Activated CD4-positive, alpha-beta T cell treated with anti-CD3 and anti-CD28 coated beads for 24 hours (primary cell): ENCODE results near the gene A4GALT.
"Not testable (repeated sequence)": the region's sequence is repeated elsewhere in the genome, so short reads cannot be mapped to it uniquely, and the experiment has no call there.

Source experiments
- DNase-seq, 2 donors: peaks; one replicate each; pipeline ENCODE4 v3.0.0-alpha.2; 2020; ENCODE audit warnings: low read depth in 2 of 2

Gene A4GALT

GRCh38 chr22:42740320-42740719 lies 19.6 kb upstream of the A4GALT start:
- DNase-seq: not testable (repeated sequence)

DNA sequence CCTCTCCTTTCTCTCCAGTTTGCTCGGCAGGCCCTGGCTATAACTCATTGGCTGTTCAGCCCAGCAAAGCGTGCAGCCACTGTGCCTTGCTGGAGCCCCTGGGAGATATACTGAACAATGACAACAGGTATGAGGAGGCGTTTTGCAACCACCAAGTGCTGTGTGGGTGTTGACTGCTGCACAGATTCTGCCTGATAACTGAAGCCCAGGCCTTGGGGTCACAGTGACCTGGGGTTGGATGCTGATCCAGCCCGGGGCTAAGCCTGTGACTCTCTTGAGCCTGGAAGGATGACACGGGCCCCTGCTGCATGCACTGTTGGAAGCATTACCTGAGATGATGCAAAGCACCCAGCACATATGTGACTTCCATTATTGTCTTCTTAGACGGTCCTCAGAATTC lies 13.7 kb upstream of the A4GALT start:
- DNase-seq: no peak

- DNase-seq: not testable (repeated sequence)
Observed at GRCh38 chr22:42733394-42733793, 12.7 kb upstream of the A4GALT start.

DNA sequence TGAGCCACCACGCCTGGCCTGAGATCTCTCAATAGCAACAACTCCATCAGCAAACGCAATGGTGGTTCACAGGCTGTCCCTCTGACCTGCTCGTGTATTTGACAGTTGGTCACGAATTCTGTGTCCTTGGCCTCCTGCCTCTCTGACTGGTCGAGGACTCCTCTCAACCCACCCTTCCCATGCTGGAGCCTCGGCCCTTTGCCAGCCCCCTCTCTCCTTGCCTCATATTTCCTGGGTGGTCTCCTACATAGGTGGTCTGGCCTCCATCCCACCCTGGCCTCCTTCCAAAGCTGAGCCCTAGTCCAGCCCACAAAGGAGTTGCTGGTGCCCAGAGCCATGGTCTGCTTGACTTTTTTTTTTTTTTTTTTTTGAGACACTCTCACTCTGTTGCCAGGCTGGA lies 11.4 kb upstream of the A4GALT start:
- no peak for DNase-seq

GRCh38 chr22:42726811-42727210 lies 6.1 kb upstream of the A4GALT start:
- no peak for DNase-seq

- no peak for DNase-seq
Observed at GRCh38 chr22:42725606-42726355, 5.1 kb upstream of the A4GALT start.

DNA sequence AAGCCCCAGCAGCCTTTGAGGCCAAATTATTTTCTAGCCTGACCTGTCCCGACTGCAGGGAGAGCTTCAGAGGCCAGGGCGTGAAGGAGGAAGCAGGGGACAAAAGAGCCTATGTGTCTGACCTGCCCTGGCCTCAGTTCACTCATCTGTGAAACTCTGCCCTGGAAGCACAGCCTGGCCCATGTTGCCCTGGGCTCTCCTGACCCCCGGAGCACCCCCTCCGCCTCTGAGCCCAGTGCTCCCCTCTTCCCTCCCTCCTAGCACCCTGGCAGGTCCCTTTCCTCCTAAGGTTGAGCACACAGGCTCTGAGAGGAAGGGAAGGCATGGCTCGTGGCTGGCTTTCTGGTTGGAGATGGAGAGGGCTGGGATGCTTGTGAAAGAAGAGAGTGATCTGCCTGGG lies 3.4 kb upstream of the A4GALT start:
- DNase-seq: no peak

DNA sequence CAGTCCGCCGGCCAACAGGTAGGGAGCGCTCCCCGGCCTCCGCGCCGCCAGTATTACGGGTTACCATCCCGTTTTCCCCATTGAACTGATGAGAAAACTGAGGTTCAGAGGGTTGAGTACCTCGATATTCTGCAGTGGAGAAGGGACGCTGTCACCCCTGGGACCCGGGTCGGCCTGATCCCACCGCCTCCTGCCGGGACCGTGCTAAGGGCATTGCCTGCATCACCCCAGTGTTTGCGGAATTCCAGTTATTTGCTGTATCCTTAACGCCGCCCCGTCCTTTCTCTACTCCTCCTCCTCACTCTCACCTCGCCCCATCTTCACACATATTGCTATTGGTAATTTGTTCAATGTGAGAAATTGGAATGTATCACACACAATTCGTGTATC lies 370 bp upstream of the A4GALT start:
- DNase-seq: no peak

DNA sequence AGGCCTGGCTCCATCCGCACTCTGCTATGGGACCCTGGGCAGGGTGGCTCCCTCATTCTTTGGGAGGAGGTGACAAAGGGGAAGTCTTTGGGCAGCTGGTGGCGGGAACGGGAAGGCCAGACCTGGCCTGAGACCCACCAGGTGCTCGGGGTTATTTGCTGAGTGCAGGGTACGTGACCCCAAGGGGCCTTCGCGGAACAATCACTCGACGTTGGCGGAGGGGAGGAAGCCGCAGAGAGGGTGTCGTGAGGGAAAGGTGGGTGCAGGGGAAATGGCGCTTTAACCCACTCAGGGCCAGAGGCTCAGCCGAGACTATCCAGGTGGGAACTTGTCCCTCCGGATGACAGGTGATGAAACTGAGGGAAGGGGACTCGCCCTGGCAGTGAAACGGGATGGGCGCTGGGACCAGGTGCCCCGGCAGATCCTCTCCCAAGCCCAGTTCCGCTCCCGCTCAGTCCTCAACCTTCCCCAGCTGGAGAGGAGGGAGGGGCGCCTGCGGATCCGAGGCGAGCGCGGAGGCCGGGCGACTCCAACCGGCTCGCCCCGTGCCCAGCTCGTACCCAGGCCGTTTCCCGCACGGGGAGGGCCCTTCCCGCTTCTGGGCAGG lies 911 bp downstream of the A4GALT start:
- no peak for DNase-seq

DNA sequence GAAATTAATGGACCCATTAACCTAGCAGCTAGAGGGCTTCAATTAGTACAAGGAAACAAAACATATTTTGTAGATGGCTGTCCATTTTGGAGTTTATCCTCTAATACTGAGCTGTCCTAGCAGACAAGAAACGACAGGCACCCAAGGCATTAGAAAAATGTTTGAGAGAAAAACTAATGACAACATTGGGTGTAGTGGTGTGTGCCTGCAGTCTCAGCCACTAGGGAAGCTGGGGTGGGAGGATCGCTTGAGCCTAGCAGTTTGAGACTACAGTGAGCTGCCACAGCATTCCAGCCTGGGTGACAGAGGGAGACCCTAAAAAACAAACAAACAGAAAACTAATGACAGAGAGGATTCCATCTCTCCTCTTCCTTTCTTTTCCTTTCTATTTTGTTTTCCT lies 1.5 kb downstream of the A4GALT start:
- no peak for DNase-seq

DNA sequence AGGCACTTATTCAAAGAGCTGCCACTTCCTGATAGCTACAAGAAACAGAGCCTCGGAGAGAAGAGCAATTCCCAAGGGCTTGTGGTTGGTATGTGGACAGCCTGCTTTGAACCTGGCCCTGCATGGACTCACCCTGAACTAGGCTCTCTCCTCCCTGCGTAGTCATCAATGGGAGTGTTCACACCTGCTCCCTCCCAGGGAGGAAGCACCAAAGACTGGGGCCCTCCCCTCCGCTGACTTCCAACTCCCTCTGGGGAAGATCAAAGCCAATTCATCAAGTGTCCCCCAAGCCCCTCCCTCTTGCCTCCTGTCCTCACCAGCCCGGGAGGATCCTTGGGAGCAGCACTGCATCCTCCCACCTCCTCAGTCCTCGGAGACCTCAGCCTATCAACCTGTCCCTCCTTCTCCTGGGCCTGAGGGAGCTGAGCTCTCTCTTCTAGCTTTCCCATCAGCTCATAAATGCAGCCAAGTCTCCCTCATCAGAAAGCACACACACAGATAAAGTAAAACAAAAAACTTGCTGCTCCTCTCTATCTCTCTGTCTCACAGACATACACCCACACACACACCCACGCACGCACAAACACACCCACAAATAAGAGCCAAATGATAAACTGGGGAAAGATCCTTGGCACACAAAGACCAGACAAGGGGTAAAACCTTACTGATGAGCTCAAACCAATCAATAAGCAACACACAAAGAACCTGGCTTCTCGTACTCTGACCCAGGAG lies 3.3 kb downstream of the A4GALT start:
- no peak for DNase-seq

GRCh38 chr22:42716649-42717127 lies 4.0 kb downstream of the A4GALT start:
- DNase-seq: no peak

GRCh38 chr22:42716221-42716620 lies 4.4 kb downstream of the A4GALT start:
- DNase-seq: no peak

DNA sequence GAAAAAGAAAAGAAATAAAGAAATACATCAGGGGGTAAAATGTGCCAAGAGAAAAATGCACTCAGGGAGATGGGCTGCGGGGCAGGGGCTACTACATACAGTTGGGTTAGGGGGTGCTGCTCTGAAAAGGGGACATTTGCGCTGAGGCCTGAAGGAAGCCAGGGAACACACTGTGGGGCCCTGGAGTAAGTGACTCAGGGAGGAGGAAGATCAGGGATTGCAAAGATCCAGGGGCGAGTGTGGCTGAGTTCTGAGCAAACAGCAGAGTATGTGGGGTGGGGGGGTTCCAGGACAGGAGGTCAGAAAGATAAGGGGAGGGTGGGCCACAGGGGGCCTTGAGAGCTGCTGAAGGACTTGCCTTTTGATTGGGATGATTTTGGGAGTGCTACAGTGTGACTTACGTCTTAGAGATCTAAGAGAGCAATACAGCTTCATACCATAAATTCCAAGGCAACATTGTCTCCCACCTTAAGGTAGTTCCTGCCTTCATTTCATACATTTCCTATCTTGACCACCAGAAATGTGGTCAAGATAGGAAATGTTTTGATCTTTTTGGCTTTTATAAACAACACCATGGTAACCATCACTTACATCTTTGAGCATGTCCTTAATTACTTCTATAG lies 5.8 kb downstream of the A4GALT start:
- no peak for DNase-seq

DNA sequence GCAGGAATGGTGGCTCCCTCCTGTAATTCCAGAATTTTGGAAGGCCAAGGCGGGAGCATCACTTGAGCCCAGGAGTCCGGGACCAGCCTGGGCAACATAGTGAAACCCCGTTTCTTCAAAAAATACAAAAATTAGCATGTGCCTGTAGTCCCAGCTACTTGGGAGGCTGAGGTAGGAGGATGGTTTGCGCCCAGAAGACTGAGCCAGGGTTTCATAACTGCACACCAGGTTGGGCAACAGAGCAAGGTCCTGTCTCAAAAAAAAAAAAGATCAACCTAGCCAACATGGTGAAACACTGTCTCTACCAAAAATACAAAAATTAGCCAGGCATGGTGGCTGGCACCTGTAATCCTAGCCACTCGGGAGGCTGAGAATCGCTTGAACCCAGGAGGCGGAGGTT lies 6.4 kb downstream of the A4GALT start:
- no peak for DNase-seq

DNA sequence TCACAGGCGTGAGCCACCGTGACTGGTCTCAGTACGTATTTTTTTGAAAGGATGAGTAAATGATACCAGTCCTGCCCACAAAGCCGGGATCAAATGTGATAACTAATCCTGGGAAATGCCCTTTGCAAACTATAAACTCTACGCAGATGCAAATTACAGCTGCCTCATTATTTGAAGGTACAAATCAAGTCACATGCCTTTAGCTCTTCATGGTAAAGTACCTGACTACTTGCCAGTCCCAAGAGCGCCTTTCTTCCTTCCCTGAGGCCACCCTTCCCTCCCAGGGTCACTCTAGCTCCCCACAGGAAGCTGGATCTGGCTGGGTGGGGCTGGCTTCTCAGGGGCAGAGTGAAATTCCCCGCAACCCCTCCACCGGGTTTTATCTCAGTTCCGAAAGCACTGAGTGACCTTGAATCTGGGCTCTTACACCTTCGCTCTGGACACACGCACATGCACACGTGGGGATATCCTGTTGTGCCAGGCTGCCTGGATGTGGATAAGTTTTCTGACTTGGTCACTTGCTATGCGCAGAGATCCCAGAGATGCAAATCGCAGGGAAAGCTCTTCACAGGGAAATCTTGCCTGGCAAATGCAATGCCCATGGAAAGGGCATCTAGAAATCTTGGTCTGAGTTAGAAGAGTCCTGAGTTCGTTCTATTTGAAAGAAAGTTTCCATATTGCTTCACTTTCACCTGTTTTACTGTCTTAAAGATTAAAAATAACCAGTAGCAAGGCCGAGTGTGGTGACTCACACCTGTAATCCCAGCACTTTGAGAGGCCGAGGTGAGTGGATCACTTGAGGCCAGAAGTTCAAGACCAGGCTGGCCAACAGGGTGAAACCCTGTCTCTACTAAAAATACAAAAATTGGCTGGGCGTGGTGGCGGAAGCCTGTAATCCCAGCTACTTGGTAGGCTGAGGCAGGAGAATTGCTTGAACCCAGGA lies 8.5 kb downstream of the A4GALT start:
- DNase-seq: no peak

- DNase-seq: no peak
Observed at GRCh38 chr22:42711281-42711731, 9.4 kb downstream of the A4GALT start.

- DNase-seq: no peak
Observed at GRCh38 chr22:42708417-42708816, 12.3 kb downstream of the A4GALT start.

DNA sequence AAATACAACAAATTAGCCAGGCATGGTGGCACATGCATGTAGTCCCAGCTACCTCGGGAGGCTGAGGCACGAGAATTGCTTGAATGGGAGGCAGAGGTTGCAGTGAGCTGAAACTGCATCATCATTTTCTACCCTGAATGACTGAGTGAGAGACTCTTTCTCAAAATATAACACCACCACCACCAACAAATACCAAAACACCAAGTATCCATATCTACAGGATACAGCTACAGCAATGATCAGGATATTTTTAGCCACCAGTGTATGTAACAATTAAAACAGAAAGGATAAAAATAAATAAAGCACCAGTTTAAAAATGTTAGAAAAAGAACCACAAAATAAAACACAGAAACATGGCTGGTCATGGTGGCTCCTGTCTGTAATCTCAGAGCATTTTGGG lies 13.2 kb downstream of the A4GALT start:
- no peak for DNase-seq

DNA sequence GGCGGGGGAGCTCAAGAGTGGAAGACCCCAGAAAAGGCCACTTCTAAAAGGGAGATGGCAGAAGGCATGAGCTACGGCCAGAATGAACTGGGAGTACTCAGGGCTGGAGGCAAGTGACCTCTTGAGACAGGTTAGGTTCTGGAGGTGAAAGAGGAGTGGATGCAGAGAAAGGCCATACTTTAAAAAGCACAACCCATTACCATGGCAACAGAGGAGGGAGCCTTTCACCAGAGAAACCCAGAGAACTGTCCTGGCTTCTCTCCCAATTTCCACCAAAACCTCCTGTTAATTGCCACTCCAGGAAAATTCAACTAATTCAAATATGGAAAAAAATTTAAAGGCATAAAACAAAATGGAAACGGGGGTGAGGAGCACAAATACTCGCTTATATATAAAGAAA lies 15.8 kb downstream of the A4GALT start:
- DNase-seq: no peak

GRCh38 chr22:42702675-42703074 lies 18.0 kb downstream of the A4GALT start:
- DNase-seq: no peak
